Esophagus squamous epithelium (tissue), 4 donors: ENCODE measurements around the gene XG.

Experiments
- POLR2A ChIP-seq, 4 donors: fragments of 450-650 bp; IDR thresholded peaks; one replicate each; pipeline ENCODE4 v1.6.1; 2017; ENCODE audit warnings: antibody characterized with exemption in 4 of 4, mild to moderate bottlenecking in 4 of 4, moderate library complexity in 3 of 4
- TF ChIP-seq, protein P1 (sequence below), 6 experiments: fragments of 450-650 bp in 4 of 6; fragments of 200-600 bp in 2 of 6; sonication (generic) in 2 of 6; IDR thresholded peaks; one replicate each; pipeline ENCODE4 v1.5.1; 2016 to 2019; ENCODE audit warnings: antibody characterized with exemption in 6 of 6, mild to moderate bottlenecking in 4 of 6, moderate library complexity in 4 of 6

DNA sequence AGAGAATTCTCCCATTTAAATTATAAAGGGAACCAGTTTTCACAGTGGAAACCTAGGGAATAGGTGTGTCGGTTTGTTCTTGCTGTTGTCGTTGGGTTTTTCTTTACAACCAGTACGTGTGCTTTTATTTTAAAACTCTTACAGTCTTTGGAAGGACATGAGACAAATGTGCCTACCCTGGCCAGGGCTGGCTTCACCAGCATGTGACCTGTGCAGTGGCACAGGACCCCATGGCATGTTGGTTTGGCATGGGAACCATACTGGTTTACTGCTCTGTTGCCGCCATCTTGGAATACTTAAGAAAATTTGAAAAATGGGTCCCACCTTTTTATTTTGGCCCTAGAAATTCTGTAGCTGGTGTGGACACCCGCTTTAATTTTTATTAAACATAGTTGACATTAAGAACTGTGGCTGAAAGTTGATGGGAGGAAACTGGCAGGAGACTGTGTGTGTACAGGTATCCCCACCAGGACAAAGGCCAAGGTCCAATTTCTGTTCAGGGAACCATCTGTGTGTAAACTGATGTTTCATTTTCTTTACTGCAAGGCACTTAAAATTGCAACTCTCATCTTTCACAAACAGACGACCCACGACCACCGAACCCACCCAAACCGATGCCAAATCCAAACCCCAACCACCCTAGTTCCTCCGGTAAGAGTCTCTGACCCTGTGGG lies 31.9 kb upstream of the XG start:
- TF ChIP-seq, protein P1, sequence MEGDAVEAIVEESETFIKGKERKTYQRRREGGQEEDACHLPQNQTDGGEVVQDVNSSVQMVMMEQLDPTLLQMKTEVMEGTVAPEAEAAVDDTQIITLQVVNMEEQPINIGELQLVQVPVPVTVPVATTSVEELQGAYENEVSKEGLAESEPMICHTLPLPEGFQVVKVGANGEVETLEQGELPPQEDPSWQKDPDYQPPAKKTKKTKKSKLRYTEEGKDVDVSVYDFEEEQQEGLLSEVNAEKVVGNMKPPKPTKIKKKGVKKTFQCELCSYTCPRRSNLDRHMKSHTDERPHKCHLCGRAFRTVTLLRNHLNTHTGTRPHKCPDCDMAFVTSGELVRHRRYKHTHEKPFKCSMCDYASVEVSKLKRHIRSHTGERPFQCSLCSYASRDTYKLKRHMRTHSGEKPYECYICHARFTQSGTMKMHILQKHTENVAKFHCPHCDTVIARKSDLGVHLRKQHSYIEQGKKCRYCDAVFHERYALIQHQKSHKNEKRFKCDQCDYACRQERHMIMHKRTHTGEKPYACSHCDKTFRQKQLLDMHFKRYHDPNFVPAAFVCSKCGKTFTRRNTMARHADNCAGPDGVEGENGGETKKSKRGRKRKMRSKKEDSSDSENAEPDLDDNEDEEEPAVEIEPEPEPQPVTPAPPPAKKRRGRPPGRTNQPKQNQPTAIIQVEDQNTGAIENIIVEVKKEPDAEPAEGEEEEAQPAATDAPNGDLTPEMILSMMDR (IDR thresholded peaks at IDR 0.05) = no peak
- TF ChIP-seq POLR2A (IDR thresholded peaks at IDR 0.05) = no peak
